HG03571 (cell line): ENCODE measurements around the gene MGLL.

Experiments used
- ATAC-seq: cut with Tn5 transposase; IDR thresholded peaks from one replicate; pipeline ENCODE4 v1.9.1; 2021; ENCODE audit not compliant: unreplicated experiment

The MGLL gene

GRCh38 chr3:127760361-127760760, 62.0 kb downstream of the MGLL start:
- ATAC-seq = no peak

GRCh38 chr3:127759826-127760225, 62.5 kb downstream of the MGLL start:
- no peak for ATAC-seq

GRCh38 chr3:127758013-127758412, 64.3 kb downstream of the MGLL start:
- no peak for ATAC-seq

GRCh38 chr3:127755305-127755681, 67.0 kb downstream of the MGLL start:
- ATAC-seq = no peak

- no peak for ATAC-seq
These were observed 67.7 kb downstream of the MGLL start for GRCh38 chr3:127754411-127755304.

- ATAC-seq = no peak
These were observed 68.4 kb downstream of the MGLL start for GRCh38 chr3:127753898-127754410.

GRCh38 chr3:127753338-127753737, 69.0 kb downstream of the MGLL start:
- no peak for ATAC-seq

- no peak for ATAC-seq
These were observed 70.5 kb downstream of the MGLL start for GRCh38 chr3:127751782-127752181.

GRCh38 chr3:127751163-127751621, 71.1 kb downstream of the MGLL start:
- ATAC-seq = no peak

- peak; percentile 38 for ATAC-seq
These were observed 71.9 kb downstream of the MGLL start for GRCh38 chr3:127750226-127751031.

GRCh38 chr3:127749787-127750225, 72.5 kb downstream of the MGLL start:
- peak; percentile 0 for ATAC-seq

- no peak for ATAC-seq
These were observed 73.0 kb downstream of the MGLL start for GRCh38 chr3:127749361-127749760.

GRCh38 chr3:127748754-127749327, 73.5 kb downstream of the MGLL start:
- no peak for ATAC-seq

- no peak for ATAC-seq
These were observed 74.4 kb downstream of the MGLL start for GRCh38 chr3:127747751-127748521.

GRCh38 chr3:127747066-127747465, 75.2 kb downstream of the MGLL start:
- ATAC-seq = no peak

- no peak for ATAC-seq
These were observed 75.8 kb downstream of the MGLL start for GRCh38 chr3:127746400-127747057.

GRCh38 chr3:127745656-127746399, 76.5 kb downstream of the MGLL start:
- no peak for ATAC-seq

GRCh38 chr3:127744875-127745274, 77.4 kb downstream of the MGLL start:
- no peak for ATAC-seq

- no peak for ATAC-seq
These were observed 78.0 kb downstream of the MGLL start for GRCh38 chr3:127744253-127744815.
